NCI-H446 (cell line): ENCODE results near the gene ANXA3.
A peak's percentile ranks its signal among the peaks of the same experiment; 100 is the strongest.
"Not testable (repeated sequence)": the region's sequence is repeated elsewhere in the genome, so short reads cannot be mapped to it uniquely, and the experiment has no call there.

Source experiments
- DNase-seq, 2 experiments: peaks; one replicate each; lab custom pipeline; 2025; lab: John Stamatoyannopoulos, UW

The ANXA3 gene

GRCh38 chr4:78543424-78544125 is 8.0 kb upstream of the ANXA3 start:
- DNase-seq, result no peak

GRCh38 chr4:78544678-78545077 is 6.9 kb upstream of the ANXA3 start:
- DNase-seq, result no peak

GRCh38 chr4:78545275-78546246 is 6.0 kb upstream of the ANXA3 start:
- no peak for DNase-seq

DNA sequence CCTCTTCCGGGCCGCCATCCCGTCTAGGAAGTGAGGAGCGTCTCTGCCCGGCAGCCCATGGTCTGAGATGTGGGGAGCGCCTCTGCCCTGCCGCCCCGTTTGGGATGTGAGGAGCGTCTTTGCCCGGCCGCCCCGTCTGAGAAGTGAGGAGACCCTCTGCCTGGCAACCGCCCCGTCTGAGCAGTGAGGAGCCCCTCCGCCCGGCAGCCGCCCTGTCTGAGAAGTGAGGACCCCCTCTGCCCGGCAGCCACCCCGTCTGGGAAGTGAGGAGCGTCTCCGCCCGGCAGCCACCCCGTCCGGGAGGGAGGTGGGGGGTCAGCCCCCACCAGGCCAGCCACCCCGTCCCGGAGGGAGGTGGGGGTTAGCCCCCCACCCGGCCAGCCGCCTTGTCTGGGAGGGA is 3.7 kb upstream of the ANXA3 start:
- DNase-seq, result not testable (repeated sequence)

DNA sequence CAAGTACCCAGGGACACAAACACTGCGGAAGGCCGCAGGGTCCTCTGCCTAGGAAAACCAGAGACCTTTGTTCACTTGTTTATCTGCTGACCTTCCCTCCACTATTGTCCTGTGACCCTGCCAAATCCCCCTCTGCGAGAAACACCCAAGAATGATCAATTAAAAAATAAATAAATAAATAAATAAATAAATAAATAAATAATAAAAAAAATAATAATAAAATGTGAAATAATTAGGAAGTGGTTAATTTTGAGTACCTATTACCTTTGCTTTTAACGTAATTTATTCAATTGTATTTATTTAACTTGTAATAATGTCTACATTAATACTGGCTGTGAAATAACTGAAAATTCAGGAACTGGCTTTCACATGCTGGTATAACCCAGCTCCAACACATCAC is 2.7 kb upstream of the ANXA3 start:
- DNase-seq, result not testable (repeated sequence)

GRCh38 chr4:78552389-78553042 is 946 bp downstream of the ANXA3 start:
- DNase-seq, result no peak

DNA sequence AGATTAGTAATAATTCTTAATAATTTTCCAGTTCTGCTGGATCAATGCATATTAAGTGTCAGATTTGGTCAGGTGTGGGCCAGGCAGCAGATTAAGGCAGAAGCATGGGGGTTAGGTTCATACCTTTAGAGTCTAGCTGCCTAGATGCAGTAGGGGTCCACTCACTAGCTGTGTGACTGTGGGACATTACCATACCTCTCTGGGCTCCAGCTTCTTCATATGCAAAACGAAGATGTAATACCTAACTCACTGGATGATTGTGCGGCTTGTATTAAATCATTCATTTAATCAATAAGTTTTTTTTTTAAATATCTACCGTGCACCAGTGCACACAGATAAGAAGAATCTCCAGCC is 1.4 kb downstream of the ANXA3 start:
- DNase-seq, result no peak

DNA sequence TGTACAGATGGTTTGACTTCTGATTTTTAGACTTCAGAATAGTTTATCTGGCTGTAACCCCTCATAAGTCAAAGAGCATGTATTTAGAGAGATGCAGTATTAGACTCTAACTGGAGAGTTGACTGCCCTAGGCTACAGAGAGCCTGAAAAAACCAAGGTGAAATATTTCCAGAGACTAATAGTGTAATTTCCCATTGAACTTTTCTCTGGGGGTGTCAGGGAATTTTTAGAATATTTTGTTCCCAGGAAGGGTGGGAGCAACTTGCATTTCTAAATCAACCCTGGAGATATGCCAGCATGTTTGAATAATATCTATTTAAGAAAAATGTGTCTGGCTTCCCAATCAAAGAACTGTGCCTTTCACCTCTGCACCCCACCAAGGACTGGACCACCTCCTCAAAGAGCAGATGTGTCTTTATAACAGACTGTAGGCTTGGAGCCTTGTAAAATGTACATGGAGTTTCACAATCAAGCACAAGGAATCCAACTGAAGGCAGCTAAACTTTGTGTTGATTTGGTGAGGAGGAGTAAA is 2.0 kb downstream of the ANXA3 start:
- no peak for DNase-seq

GRCh38 chr4:78556665-78557064 is 5.1 kb downstream of the ANXA3 start:
- DNase-seq, result no peak

GRCh38 chr4:78557841-78558240 is 6.3 kb downstream of the ANXA3 start:
- no peak for DNase-seq

DNA sequence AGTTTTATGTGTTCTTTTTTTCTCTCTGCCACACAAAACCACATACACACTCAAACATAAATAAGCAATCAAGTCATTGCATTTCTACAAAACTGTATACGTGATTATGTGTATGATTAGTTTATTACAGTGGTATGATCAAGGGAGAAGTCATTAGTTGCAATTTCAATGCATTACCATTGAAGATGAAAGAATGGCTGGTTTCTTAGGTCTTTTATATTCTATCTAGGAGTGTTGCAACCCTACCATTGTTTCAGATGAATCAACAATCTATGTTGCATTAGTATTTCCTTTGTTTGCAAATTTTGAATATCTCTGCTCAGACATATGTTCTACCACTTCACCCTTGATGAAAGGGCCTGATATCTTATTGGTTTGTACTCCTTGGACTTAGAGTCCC is 6.8 kb downstream of the ANXA3 start:
- no peak for DNase-seq

GRCh38 chr4:78560296-78560963 is 8.9 kb downstream of the ANXA3 start:
- DNase-seq, result no peak

DNA sequence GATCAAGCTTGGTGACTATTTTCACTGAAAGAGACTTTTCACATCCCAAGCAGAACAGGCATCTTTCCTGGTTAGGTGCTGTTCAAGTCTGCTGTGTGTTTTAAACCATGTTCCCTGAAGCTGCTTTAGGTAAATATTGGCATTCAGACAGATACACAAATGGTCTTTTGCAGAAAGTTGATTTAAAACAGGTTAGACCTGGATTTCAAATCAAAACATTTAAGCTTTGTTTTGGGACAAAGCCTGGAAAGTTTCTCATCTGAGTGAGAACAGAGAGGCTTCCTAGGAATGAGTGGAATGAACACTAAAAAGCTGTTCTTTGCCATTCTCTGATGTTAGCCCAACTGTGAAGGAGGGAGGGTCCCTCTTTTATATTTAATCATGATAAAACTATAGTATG is 10.1 kb downstream of the ANXA3 start:
- no peak for DNase-seq

DNA sequence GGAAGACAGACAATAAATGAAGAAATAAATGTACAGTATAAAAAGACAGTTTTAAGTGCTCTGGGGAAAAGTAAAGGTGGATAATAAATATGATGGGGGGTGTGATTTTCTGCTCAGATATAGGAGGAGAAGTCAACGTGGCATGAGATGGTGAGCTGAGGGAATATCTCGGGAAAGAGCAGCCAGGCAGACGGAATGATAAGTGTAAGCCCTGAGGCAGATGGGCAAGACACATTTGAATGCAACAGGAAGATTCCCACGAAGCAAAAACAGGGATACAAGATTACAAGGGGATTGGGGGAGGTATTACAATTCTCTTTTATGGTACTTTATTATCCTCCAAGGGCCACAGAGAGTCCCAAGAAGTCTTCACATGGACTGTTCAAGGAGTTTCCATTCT is 11.1 kb downstream of the ANXA3 start:
- no peak for DNase-seq

- DNase-seq, result no peak
These were observed 14.4 kb downstream of the ANXA3 start for GRCh38 chr4:78565971-78566372.

DNA sequence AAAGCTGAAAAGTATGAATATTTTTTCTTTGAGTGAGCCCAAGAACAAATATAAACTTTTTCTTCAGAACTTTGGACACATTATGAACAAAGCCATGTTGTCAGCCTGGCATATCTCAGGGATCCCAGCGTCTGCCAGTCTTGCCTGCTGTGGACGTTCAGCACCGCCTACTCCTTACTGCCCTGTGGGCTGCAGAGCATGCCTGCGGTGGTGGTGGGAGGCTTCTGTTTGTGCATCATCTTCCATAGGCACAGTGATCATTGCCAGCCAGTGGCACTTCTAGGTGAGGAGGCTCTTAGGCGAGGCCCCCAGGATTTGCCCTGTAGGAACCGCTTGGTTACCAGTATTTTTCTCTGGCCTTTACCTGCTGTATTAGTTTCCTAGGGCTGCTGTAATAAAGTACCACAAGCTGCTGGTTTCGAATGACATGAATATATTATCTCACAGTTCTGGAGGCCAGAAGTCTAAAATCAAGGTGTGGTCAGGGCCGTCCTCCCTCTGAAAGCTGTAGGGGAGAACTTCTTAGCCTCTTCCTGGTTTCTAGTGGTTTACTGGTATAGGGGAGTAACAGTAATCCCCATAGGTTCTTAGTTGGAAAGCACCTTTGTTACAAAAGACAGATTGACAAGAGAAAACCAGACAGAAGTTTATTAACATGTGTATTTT is 15.4 kb downstream of the ANXA3 start:
- no peak for DNase-seq

DNA sequence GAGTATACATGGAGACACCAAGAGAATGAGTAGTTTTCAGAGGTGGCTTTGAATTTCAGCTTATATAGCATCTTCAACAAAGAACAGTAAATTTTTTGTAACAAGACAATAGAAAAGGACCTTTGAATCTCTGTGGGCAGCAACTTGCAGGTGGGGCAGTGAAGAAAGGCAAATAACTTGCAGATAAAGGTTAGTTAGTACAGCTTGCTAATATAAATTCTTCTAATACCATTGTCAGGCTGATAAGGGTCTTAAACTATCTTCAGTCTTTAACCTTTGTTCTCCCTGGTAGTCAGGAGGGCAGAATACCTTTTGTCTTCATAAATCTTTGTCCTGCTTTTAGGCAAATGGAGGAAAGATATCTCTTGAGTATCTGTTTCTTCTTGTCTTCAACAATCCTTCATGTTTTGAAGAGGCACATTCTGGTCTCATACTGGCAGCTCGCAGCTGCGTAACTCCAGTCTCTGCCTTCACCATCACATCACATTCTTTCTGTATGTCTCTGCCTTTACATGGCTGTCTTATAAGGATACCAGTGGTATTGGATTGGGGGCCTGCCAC is 16.0 kb downstream of the ANXA3 start:
- no peak for DNase-seq

DNA sequence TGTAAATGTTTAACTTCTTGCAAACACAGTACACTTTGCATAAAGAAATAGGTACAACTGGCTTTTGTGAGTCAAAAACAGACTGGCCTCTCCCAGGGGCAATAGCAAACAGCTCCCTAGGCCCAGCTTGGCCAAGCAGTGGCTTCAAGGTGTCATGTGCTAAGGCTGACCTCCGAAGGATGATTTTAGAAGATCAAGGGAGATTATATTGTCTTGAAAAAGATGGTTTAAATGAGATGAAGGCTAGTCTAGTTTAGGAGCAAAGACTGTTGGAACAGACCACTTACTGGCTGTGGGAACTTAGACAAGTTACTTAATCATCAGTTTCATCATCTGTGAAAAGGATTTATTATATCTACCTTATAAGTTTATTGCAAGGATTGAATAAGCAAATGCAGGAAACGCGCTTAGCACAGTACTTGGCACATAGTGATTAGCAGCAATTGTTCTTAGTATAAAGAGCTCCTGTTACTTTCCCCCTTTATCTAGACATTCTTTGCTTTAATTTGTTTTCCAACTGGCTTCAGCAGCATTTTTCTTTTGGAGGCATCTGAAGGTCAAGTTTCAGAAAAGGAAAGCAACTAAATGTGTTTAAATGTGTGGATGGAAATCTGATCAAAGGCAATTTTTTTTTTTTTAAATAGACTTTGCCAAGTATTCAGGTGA is 17.2 kb downstream of the ANXA3 start:
- DNase-seq, result no peak

DNA sequence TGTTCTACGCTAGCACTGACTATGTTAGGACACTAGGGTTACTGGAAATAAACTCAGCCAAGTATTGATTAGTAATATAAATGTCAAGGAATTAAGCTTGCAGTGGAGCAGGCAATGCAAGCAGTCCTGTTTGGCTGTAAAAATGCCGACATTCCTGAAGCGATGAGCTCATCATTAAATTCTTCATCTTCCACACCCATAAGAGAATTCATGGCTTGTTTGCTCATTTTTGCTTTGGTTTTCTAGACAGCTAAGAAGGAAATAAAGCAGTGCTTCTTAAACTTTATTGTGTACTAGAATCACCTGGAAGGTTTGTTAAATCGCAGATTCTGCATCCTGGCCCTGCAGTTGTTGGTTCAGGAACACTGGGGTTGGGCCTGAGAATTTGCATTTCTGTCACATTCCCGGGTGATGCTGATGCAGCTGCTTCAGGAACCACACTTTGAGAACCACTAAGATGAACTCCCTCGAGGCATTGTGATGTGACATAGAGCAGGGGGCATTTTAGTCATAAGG is 17.8 kb downstream of the ANXA3 start:
- DNase-seq, result peak in 1 of 2 experiments; percentile 3

DNA sequence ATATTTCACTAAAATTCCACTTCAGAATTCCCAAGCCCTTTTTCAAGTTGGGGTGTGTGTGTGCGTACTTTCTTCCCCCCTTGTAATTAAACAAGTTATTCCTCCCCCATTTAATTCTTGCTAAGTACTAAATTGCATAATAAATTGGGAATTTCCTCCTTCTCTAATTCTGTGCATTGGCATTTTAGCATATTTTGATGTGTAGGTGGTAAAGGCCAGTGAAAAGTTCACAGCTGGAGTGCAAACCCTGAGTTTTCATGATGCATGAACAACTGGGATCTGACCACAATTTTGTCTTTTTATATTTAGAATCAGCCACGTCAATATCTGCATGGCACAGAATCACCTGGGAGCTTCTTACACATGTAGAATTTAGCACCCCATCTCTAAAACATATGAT is 18.5 kb downstream of the ANXA3 start:
- DNase-seq, result no peak
